ENCODE data around the gene FCGR2B.
A peak's percentile ranks its signal among the peaks of the same experiment; 100 is the strongest.
"Not testable (repeated sequence)": the region's sequence is repeated elsewhere in the genome, so short reads cannot be mapped to it uniquely, and the experiment has no call there.

FCGR2B gene

GRCh38 chr1:161705537-161705936, 42.6 kb downstream of the FCGR2B start:
- no peak for DNase-seq (ENCODE audit: low read depth, low spot score)

- no peak for DNase-seq (ENCODE audit: low read depth, low spot score)
Measured at GRCh38 chr1:161706113-161706481, 43.2 kb downstream of the FCGR2B start.

- no peak for DNase-seq (ENCODE audit: low read depth, low spot score)
Measured at GRCh38 chr1:161706482-161707347, 43.8 kb downstream of the FCGR2B start, which contains the start of gene FCRLA. Gene FCRLA, plus strand, starts transcription at chr1:161707229. Its CDS starts 36 bp downstream, at chr1:161707265.

- no peak for DNase-seq (ENCODE audit: low read depth, low spot score)
Measured at GRCh38 chr1:161707503-161707902, 44.6 kb downstream of the FCGR2B start.

- DNase-seq (ENCODE audit: low read depth, low spot score): no peak
Measured at GRCh38 chr1:161709373-161709772, 46.4 kb downstream of the FCGR2B start.

- no peak for DNase-seq (ENCODE audit: low read depth, low spot score)
Measured at GRCh38 chr1:161710560-161710959, 47.6 kb downstream of the FCGR2B start.

GRCh38 chr1:161718559-161719324, 55.8 kb downstream of the FCGR2B start:
- no peak for DNase-seq (ENCODE audit: low read depth, low spot score)

- no peak for DNase-seq (ENCODE audit: low read depth, low spot score)
Measured at GRCh38 chr1:161719325-161719611, 56.3 kb downstream of the FCGR2B start.

GRCh38 chr1:161720422-161720821, 57.5 kb downstream of the FCGR2B start:
- no peak for DNase-seq (ENCODE audit: low read depth, low spot score)

- DNase-seq (ENCODE audit: low read depth, low spot score): no peak
Measured at GRCh38 chr1:161720956-161721737, 58.2 kb downstream of the FCGR2B start, which contains the start of gene FCRLB. Gene FCRLB, plus strand, starts transcription at chr1:161721544. Its CDS starts 1,129 bp downstream, at chr1:161722673.

GRCh38 chr1:161721738-161722343, 58.9 kb downstream of the FCGR2B start:
- no peak for DNase-seq (ENCODE audit: low read depth, low spot score)

- DNase-seq (ENCODE audit: low read depth, low spot score): no peak
Measured at GRCh38 chr1:161722406-161722805, 59.5 kb downstream of the FCGR2B start.

GRCh38 chr1:161723459-161724141, 60.7 kb downstream of the FCGR2B start:
- no peak for DNase-seq (ENCODE audit: low read depth, low spot score)

GRCh38 chr1:161725258-161725907, 62.4 kb downstream of the FCGR2B start:
- not testable (repeated sequence) for DNase-seq (ENCODE audit: low read depth, low spot score)

- DNase-seq (ENCODE audit: low read depth, low spot score): no peak
Measured at GRCh38 chr1:161725908-161726472, 63.0 kb downstream of the FCGR2B start.

GRCh38 chr1:161726473-161727255, 63.7 kb downstream of the FCGR2B start:
- DNase-seq (ENCODE audit: low read depth, low spot score): peak; percentile 24

GRCh38 chr1:161727256-161727924, 64.4 kb downstream of the FCGR2B start:
- DNase-seq (ENCODE audit: low read depth, low spot score): no peak
